ENCODE results near the gene TBC1D9.

GRCh38 chr4:140579278-140579677 lies 176.9 kb downstream of the TBC1D9 start:
- TF ChIP-seq POLR2A (IDR thresholded peaks at IDR 0.05), result no peak
- TF ChIP-seq, protein P1, sequence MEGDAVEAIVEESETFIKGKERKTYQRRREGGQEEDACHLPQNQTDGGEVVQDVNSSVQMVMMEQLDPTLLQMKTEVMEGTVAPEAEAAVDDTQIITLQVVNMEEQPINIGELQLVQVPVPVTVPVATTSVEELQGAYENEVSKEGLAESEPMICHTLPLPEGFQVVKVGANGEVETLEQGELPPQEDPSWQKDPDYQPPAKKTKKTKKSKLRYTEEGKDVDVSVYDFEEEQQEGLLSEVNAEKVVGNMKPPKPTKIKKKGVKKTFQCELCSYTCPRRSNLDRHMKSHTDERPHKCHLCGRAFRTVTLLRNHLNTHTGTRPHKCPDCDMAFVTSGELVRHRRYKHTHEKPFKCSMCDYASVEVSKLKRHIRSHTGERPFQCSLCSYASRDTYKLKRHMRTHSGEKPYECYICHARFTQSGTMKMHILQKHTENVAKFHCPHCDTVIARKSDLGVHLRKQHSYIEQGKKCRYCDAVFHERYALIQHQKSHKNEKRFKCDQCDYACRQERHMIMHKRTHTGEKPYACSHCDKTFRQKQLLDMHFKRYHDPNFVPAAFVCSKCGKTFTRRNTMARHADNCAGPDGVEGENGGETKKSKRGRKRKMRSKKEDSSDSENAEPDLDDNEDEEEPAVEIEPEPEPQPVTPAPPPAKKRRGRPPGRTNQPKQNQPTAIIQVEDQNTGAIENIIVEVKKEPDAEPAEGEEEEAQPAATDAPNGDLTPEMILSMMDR (IDR thresholded peaks at IDR 0.05), result no peak
- TF ChIP-seq POLR2AphosphoS5 (IDR thresholded peaks at IDR 0.05), result no peak

Data from prostate gland (tissue), 2 donors.